Measurements from ENCODE around the gene ZNF438. TPM values are rescaled to one million over a fixed set of nuclear protein-coding genes. Genes with fewer than 3 reads are reported as not detected.

ZNF438 gene
- total RNA-seq, 2 donors from 2014 or later, result 2.6 to 2.9 TPM

- no peaks in the 10 kb centered on the region for H3K9me3 ChIP-seq
- intact Hi-C loops (cut with DNase I), result no loop called here
- H3K27ac ChIP-seq, result no peak overlapping the region
- DNase-seq, result no peak
- peaks cover under 1% of the 10 kb centered on the region for H3K4me1 ChIP-seq
- H3K27me3 ChIP-seq, result no peaks in the 10 kb centered on the region
- ATAC-seq, result no peak
- H3K36me3 ChIP-seq (replicated peaks in 1 of 2; ENCODE audit: insufficient read depth in 1 of 2, low read depth in 2 of 2), result no peaks in the 10 kb centered on the region
- WGBS, 2 donors, result 73 to 78% methylated on average over 4 of the region's 4 CpGs
- TF ChIP-seq POLR2A (IDR thresholded peaks at IDR 0.05) (no peak), CTCF (IDR thresholded peaks at IDR 0.05) (no peak)
- no peak overlapping the region for H3K4me3 ChIP-seq
These were observed 4.5 kb upstream of the ZNF438 start for GRCh38 chr10:31036209-31036608.

DNA sequence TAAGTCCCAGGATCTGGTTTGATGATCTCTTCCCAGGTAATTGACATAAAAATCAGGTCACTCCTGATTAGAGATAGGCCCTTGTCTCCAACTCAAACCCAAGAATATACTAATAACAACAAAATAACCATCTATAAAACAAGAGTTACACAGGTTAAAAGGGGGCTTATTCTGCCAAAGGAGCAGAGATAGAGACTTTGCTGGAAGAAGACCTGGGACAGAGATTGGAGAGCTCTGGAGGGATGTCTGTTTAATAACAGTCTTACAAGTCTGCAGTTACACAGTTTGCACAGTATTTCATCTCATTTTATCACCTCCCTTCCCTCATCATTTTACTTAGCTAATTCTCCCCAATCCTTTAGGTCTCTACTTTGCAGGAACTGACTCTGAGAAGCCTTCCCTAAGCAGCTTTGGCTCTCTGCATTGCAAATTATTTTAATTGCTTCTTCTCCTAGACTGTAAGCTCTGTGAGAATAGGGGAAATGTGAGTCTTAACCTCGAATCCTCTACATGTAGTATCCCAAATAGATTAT is 3.7 kb upstream of the ZNF438 start:
- H3K27ac ChIP-seq, result no peak overlapping the region
- TF ChIP-seq CTCF (IDR thresholded peaks at IDR 0.05) (no peak), POLR2A (IDR thresholded peaks at IDR 0.05) (no peak)
- ATAC-seq, result no peak

DNA sequence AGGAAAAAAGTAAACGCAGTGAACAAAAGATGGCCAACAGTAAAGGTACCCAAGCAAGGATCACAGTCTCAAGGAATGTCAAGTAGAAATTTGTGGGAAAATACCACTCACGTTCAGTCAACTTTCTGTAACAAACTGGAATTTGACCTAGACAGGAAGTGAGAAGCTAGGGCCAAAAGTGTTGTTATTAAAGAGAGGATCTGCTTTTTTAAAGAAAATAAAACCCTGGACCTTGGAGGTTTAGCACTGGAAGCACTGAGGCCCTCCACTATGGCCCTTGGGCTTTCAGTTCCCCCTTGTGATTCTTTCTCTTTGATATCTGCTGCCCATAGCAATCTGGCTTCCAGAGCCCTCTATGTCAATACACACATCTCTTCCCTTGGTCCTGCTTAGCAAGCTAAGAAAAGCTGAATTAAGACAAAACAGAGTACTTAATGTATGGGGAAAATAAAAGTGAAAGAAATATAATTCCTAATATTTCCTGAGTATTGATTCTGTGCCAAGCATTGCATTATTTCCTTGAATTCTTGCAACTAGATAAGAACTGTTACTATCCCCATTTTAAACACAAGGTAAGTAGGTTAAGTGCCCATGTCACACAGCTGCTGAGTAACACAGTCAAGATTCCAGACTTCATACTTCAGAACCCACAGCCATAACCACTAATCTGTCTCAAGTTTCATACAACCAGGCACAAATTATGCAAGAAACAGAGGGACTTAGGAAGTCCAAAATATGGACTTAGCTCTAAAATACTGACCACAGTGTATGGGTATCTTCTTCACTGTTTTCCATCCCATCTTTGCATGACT is 2.6 kb upstream of the ZNF438 start:
- Histone ChIP-seq H3K9me3 (no peaks in the 10 kb centered on the region), H3K27ac (no peak overlapping the region), H3K4me3 (no peak overlapping the region), H3K4me1 (peaks cover 11% of the 10 kb centered on the region), H3K27me3 (no peaks in the 10 kb centered on the region), H3K36me3 (replicated peaks in 1 of 2; ENCODE audit: insufficient read depth in 1 of 2, low read depth in 2 of 2) (no peaks in the 10 kb centered on the region)
- TF ChIP-seq POLR2A (IDR thresholded peaks at IDR 0.05) (no peak), CTCF (IDR thresholded peaks at IDR 0.05) (no peak)
- ATAC-seq (no peak), DNase-seq (no peak)
- 54 to 62% methylated on average over 2 of the region's 2 CpGs for WGBS, 2 donors
- intact Hi-C loops (cut with DNase I), result no loop called here

More for the DNA sequence above, 3.7 kb upstream of the ZNF438 start:
- no peaks in the 10 kb centered on the region for H3K9me3 ChIP-seq
- WGBS, 2 donors, result 64 to 82% methylated on average over 1 of the region's 1 CpG
- H3K4me3 ChIP-seq, result no peak overlapping the region
- peaks cover 7% of the 10 kb centered on the region for H3K4me1 ChIP-seq
- H3K27me3 ChIP-seq, result no peaks in the 10 kb centered on the region
- no peaks in the 10 kb centered on the region for H3K36me3 ChIP-seq (replicated peaks in 1 of 2; ENCODE audit: insufficient read depth in 1 of 2, low read depth in 2 of 2)
- no peak for DNase-seq
- intact Hi-C loops (cut with DNase I), result no loop called here

DNA sequence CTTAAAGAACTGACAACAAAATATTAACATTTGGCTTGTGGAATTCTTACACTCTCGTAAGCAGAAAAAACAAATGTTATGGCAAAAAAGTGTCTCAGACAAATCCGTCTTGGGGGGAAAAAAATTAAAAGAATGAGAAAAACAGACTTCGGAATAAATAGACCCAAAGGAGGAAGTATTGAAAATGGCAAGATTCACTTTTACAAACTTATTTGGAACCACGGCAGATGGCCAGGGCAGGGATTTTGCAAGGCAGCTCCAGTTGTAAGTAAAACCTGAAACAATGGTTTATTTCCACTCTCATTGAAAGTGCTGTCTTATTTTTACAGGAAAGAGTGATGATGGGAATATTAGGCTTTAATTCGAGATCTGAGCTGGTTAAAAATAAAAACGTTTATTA is 1.5 kb upstream of the ZNF438 start:
- Histone ChIP-seq H3K4me1 (peaks cover 11% of the 10 kb centered on the region), H3K27me3 (no peaks in the 10 kb centered on the region), H3K27ac (peak overlapping the region in 1 of 4 donors; percentile 99), H3K9me3 (no peaks in the 10 kb centered on the region), H3K4me3 (no peak overlapping the region), H3K36me3 (replicated peaks in 1 of 2; ENCODE audit: insufficient read depth in 1 of 2, low read depth in 2 of 2) (no peaks in the 10 kb centered on the region)
- DNase-seq (no peak), ATAC-seq (no peak)
- 74 to 76% methylated on average over 6 of the region's 6 CpGs for WGBS, 2 donors
- intact Hi-C loops (cut with DNase I), result no loop called here
- TF ChIP-seq POLR2A (IDR thresholded peaks at IDR 0.05) (no peak), CTCF (IDR thresholded peaks at IDR 0.05) (no peak)
